NB4 (cell line): ENCODE data around the gene ANKRD13D.
A peak's percentile ranks its signal among the peaks of the same experiment; 100 is the strongest.

Source experiments
- DNase-seq: peaks from one replicate; pipeline ENCODE4 v3.0.0; 2010; ENCODE audit warnings: low read depth
- H3K4me3 ChIP-seq: one replicate; pipeline ENCODE4 v1.5.1; 2011; ENCODE audit warnings: mild to moderate bottlenecking, low read depth, low read length, moderate library complexity
- MYC ChIP-seq: IDR thresholded peaks from 2 replicates; pipeline ENCODE4 v1.6.1; 2011; ENCODE audit warnings: low read depth, low read length
- POLR2A ChIP-seq: IDR thresholded peaks from 2 replicates; pipeline ENCODE4 v1.6.1; 2011; ENCODE audit warnings: mild to moderate bottlenecking; ENCODE audit not compliant: insufficient read length; ENCODE audit errors: extremely low read depth
- TF ChIP-seq, protein P1 (sequence below): IDR thresholded peaks from one replicate; pipeline ENCODE4 v1.5.1; 2012; ENCODE audit warnings: low read depth, low read length
- TF ChIP-seq, protein P2 (sequence below): IDR thresholded peaks from 2 replicates; pipeline ENCODE4 v1.6.1; 2011; ENCODE audit warnings: low read depth, low read length

ANKRD13D gene

DNA sequence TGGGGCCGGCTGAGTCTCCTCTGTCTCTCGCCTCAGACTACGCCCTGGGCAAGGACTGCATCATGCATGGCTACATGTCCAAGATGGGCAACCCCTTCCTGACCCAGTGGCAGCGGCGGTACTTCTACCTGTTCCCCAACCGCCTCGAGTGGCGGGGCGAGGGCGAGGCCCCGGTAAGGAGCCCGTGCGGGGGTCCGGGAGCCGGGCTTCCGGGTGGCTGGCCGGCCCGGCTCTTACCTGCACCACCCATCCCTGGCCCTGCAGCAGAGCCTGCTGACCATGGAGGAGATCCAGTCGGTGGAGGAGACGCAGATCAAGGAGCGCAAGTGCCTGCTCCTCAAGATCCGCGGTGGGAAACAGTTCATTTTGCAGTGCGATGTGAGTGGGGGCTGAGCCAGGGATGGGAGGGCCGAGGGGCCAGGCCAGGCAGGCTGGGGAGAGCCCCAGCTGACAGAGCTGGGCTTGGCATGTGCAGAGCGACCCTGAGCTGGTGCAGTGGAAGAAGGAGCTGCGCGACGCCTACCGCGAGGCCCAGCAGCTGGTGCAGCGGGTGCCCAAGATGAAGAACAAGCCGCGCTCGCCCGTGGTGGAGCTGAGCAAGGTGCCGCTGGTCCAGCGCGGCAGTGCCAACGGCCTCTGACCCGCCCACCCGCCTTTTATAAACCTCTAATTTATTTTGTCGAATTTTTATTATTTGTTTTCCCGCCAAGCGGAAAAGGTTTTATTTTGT is 4.1 kb upstream of the ANKRD13D start:
- no peak for DNase-seq
- TF ChIP-seq, protein P1, sequence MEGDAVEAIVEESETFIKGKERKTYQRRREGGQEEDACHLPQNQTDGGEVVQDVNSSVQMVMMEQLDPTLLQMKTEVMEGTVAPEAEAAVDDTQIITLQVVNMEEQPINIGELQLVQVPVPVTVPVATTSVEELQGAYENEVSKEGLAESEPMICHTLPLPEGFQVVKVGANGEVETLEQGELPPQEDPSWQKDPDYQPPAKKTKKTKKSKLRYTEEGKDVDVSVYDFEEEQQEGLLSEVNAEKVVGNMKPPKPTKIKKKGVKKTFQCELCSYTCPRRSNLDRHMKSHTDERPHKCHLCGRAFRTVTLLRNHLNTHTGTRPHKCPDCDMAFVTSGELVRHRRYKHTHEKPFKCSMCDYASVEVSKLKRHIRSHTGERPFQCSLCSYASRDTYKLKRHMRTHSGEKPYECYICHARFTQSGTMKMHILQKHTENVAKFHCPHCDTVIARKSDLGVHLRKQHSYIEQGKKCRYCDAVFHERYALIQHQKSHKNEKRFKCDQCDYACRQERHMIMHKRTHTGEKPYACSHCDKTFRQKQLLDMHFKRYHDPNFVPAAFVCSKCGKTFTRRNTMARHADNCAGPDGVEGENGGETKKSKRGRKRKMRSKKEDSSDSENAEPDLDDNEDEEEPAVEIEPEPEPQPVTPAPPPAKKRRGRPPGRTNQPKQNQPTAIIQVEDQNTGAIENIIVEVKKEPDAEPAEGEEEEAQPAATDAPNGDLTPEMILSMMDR, result no peak
- TF ChIP-seq MYC, result no peak
- H3K4me3 ChIP-seq, result no peak overlapping the region

DNA sequence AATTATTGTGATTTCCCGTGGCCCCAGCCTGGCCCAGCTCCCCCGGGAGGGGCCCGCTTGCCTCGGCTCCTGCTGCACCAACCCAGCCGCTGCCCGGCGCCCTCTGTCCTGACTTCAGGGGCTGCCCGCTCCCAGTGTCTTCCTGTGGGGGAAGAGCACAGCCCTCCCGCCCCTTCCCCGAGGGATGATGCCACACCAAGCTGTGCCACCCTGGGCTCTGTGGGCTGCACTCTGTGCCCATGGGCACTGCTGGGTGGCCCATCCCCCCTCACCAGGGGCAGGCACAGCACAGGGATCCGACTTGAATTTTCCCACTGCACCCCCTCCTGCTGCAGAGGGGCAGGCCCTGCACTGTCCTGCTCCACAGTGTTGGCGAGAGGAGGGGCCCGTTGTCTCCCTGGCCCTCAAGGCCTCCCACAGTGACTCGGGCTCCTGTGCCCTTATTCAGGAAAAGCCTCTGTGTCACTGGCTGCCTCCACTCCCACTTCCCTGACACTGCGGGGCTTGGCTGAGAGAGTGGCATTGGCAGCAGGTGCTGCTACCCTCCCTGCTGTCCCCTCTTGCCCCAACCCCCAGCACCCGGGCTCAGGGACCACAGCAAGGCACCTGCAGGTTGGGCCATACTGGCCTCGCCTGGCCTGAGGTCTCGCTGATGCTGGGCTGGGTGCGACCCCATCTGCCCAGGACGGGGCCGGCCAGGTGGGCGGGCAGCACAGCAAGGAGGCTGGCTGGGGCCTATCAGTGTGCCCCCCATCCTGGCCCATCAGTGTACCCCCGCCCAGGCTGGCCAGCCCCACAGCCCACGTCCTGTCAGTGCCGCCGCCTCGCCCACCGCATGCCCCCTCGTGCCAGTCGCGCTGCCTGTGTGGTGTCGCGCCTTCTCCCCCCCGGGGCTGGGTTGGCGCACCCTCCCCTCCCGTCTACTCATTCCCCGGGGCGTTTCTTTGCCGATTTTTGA is 3.3 kb upstream of the ANKRD13D start:
- peak overlapping the region; percentile 6 for H3K4me3 ChIP-seq
- peak; percentile 63 for DNase-seq
- peak; percentile 38 for TF ChIP-seq POLR2A
- 0 out of 2 replicates have a peak, but pooled peaks have one; percentile 12 for TF ChIP-seq MYC
- TF ChIP-seq, protein P1, result no peak
- TF ChIP-seq, protein P2, sequence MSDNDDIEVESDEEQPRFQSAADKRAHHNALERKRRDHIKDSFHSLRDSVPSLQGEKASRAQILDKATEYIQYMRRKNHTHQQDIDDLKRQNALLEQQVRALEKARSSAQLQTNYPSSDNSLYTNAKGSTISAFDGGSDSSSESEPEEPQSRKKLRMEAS, result no peak

DNA sequence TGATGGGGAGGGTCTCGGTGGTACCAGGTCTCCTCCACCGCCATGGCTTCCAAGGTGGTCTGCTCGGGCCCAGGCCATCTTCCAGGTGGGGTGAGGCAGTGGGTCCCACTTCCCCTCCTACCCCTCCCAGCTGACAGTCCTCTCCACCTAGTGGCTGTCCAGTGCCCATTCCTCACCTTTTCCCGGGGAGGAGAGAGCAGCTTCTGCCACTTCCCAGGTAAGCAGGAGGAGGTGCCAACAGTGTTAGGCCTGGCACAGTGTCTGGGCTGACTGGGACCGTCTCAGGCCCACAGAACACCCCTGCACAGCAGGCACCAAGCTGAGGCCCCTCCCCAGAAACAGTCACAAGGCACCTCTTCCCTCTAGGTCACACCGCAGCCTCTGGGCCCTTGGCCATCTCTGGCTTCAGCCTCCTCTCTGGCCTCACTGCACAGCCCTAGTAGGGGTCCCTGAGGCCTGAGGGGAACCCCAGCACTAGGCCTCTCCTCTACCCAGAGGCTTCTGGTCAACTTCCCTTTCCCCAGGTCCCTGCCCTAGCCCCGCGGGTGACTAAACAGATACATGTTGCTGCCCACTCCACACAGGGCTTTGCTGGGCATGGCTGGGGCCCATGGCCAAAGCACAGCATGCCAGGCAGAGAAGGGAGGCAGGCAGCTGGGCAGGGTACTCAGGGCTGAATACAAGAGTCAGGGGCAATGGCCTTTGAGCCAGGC is 2.3 kb upstream of the ANKRD13D start:
- DNase-seq, result peak; percentile 73
- peak; percentile 27; the same call in 1 of the 2 replicates for TF ChIP-seq MYC
- peak; percentile 37 for TF ChIP-seq POLR2A
- TF ChIP-seq, protein P1, result peak; percentile 14
- TF ChIP-seq, protein P2, result no peak
- H3K4me3 ChIP-seq, result peak overlapping the region; percentile 52

DNA sequence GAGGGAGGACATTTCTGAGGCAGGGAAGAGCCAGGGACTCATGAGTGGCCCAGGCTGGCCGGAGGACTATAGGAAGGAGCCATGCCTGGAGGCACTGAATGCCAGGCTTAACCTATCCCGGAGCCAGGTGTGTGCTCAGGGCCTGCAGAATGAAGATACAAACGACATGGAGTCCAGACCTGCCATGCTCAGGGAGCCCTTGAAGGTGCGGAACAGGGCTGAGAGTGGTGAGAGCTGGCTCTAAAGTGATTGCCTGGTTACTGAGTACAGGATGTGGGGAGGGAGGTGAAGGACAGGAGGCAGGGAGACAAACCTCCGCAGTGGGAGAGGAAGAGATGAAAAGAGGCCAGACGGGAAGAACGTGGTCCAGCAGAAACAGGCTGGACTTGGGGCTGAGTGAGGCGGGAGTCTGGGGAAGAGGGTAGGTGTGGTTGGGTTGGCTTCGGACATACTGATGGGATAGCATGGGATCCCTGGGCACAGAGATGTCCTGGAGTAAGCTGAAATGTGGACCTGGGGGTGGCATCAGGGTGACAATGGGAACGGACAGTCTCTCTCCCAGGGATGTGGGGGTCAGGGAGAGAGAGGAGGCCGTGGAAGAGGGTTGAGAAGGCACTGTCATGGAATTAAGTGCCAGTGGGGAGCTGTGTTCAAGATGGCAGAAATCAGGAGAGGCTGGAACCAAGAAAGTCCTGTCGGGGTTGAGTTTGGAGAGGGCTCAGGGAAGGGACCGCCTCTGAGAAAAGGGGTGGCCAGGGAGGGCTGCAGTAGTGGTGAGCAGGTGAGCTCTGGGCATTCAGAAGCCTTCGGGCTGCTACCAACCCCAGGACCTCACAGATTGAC is 1.5 kb upstream of the ANKRD13D start:
- TF ChIP-seq MYC, result 0 out of 2 replicates have a peak, but pooled peaks have one; percentile 10
- no peak for TF ChIP-seq POLR2A
- TF ChIP-seq, protein P2, result no peak
- TF ChIP-seq, protein P1, result no peak
- peak overlapping the region; percentile 52 for H3K4me3 ChIP-seq
- peak; percentile 74 for DNase-seq

DNA sequence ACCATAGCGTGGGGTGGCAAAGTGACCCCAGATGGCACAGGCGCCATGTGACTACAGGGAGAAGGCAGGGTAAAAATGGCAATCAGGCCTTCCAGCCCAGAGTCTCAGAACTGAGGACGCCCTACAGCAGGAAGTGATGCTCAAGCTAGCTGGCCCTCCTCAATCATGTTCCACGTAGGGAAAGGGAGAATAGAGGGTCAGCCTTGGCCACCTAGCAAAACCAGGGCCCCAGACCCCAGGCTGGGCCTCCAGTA is 978 bp upstream of the ANKRD13D start:
- peak overlapping the region; percentile 52 for H3K4me3 ChIP-seq
- no peak for DNase-seq
- TF ChIP-seq, protein P1, result no peak
- TF ChIP-seq MYC (no peak), POLR2A (no peak)
- TF ChIP-seq, protein P2, result peak; percentile 77
